ENCODE results near the gene SLC22A31. TPM values are rescaled to one million over a fixed set of nuclear protein-coding genes. Genes with fewer than 3 reads are reported as not detected.

The SLC22A31 gene
- total RNA-seq, 4 donors from 2014 or later, result not detected

GRCh38 chr16:89222931-89223330, 22.6 kb upstream of the SLC22A31 start:
- TF ChIP-seq, protein P1, sequence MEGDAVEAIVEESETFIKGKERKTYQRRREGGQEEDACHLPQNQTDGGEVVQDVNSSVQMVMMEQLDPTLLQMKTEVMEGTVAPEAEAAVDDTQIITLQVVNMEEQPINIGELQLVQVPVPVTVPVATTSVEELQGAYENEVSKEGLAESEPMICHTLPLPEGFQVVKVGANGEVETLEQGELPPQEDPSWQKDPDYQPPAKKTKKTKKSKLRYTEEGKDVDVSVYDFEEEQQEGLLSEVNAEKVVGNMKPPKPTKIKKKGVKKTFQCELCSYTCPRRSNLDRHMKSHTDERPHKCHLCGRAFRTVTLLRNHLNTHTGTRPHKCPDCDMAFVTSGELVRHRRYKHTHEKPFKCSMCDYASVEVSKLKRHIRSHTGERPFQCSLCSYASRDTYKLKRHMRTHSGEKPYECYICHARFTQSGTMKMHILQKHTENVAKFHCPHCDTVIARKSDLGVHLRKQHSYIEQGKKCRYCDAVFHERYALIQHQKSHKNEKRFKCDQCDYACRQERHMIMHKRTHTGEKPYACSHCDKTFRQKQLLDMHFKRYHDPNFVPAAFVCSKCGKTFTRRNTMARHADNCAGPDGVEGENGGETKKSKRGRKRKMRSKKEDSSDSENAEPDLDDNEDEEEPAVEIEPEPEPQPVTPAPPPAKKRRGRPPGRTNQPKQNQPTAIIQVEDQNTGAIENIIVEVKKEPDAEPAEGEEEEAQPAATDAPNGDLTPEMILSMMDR (IDR thresholded peaks at IDR 0.05; ENCODE audit: low read depth), result no peak

DNA sequence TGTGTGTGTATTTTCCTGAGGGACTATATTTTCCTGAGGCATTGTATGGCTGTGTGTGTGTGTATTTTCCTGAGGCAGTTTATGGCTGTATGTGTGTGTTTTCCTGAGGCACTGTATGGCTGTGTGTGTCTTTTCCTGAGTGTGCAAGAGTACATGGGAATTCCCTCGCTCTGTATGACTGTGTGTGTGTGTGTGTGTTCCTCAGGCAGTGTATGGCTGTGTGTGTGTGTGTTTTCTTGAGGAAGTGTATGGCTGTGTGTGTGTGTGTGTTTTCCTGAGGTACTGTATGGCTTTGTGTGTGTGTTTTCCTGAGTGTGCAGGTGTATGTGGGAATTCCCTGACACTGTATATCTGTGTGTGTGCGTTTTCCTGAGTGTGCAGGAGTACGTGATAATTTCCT, 21.3 kb upstream of the SLC22A31 start:
- TF ChIP-seq, protein P1 (IDR thresholded peaks at IDR 0.05; ENCODE audit: low read depth), result no peak

- TF ChIP-seq, protein P1 (IDR thresholded peaks at IDR 0.05; ENCODE audit: low read depth), result no peak
Observed at GRCh38 chr16:89219365-89219764, 19.0 kb upstream of the SLC22A31 start.

- TF ChIP-seq, protein P1 (IDR thresholded peaks at IDR 0.05; ENCODE audit: low read depth), result no peak
Observed at GRCh38 chr16:89217388-89218191, 17.3 kb upstream of the SLC22A31 start, which contains the start of gene ZNF778. ZNF778 (plus strand) TSS chr16:89217703; CDS start chr16:89221128, 3,425 bp downstream.

DNA sequence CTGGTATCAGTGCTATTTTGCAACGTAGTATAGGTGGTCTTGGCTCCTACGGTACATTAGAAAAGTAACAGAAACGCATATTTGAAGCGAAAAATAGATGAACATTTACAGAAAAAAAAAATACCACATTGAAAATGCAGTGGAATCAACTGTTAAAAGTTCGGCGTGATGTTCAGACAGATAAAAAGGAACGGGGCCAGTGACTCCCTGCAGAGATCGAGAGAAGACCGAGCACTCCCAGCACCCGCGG, 16.7 kb upstream of the SLC22A31 start:
- TF ChIP-seq, protein P1 (IDR thresholded peaks at IDR 0.05; ENCODE audit: low read depth), result no peak

- TF ChIP-seq, protein P1 (IDR thresholded peaks at IDR 0.05; ENCODE audit: low read depth), result no peak
Observed at GRCh38 chr16:89216315-89217137, 16.2 kb upstream of the SLC22A31 start.

DNA sequence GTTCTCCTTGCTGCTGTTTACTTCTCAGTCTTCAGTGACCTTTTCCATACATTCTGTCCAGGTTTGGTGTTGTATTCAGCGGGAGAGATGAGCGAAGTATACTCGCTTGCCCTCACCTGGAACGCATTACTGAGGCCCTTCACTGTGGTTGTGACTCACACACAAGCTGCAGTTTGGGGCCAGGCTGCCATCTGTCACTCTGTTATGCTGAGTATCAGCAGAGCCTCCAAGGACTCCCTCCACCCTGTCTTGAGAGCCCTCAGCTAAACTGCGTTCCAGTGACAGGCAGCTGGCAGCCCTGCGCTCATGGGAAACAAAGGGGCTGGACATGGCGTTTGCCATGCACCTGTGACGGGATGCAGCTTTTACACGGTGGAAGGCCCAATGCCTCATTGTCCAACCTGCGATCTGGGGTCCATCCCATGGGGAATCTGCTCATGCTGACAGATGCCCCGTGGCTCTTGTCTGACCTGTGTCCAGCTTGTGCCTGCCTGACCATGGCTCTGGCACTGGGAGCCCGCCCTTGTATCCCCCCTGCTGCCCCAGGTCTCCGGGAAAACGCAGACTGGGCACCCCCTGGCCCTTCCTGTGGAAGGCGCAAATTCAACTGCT, 10.7 kb upstream of the SLC22A31 start:
- TF ChIP-seq, protein P1 (IDR thresholded peaks at IDR 0.05; ENCODE audit: low read depth), result no peak

Data from subcutaneous adipose tissue (tissue), 4 donors.